ENCODE measurements around the gene HLA-DOA.

The HLA-DOA gene

DNA sequence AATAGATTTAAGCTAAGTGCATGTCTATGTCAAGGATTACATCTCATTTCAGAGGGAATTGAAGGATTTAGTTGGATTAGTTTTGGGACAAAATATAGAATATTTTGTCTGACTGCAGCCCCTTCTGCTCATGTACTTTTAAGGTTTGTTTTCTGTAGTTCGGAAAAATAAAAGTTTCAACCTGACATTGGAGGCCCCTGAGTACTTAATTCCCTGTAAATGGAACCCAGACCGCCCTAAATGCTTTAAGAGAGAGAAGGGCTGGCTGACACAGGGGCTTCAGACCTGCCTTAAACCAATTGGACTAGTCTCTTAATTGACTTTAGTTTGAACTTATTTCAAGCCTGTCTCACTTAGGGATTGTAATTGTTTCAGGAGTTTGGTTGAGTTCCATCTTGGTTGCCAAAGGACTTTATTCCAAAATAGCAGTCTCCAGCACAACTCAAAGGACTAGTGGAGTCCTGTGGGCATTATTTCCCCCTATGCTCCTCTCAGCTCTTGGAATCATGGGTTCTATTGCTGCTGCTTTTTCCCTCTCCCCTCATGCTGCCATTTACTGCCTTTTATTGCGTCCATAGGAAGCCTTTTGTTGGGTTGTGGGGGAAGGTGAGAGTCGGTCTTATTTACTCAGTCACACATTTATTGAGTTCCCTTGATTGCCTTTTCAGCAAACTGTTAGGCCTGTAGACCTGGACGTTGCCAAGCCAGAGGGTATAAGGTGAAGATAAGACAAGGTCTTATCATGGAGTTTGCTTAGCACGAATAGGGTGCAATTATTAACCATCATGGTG lies 26.5 kb downstream of the HLA-DOA start:
- H3K79me2 ChIP-seq = no peaks in the 10 kb centered on the region
- H3K9ac ChIP-seq = no peak overlapping the region
- H3K9me3 ChIP-seq (ENCODE audit: control insufficient read depth, low read length) = no peaks in the 10 kb centered on the region
- TF ChIP-seq, protein P1, sequence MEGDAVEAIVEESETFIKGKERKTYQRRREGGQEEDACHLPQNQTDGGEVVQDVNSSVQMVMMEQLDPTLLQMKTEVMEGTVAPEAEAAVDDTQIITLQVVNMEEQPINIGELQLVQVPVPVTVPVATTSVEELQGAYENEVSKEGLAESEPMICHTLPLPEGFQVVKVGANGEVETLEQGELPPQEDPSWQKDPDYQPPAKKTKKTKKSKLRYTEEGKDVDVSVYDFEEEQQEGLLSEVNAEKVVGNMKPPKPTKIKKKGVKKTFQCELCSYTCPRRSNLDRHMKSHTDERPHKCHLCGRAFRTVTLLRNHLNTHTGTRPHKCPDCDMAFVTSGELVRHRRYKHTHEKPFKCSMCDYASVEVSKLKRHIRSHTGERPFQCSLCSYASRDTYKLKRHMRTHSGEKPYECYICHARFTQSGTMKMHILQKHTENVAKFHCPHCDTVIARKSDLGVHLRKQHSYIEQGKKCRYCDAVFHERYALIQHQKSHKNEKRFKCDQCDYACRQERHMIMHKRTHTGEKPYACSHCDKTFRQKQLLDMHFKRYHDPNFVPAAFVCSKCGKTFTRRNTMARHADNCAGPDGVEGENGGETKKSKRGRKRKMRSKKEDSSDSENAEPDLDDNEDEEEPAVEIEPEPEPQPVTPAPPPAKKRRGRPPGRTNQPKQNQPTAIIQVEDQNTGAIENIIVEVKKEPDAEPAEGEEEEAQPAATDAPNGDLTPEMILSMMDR (IDR thresholded peaks at IDR 0.05) = no peak
- no peak overlapping the region for H3K4me3 ChIP-seq (ENCODE audit: low read depth, low read length)
- H3K27me3 ChIP-seq (ENCODE audit: control insufficient read depth, insufficient read depth, low read length) = no peaks in the 10 kb centered on the region
- peaks cover 2% of the 10 kb centered on the region for H3K36me3 ChIP-seq (ENCODE audit: control insufficient read depth, insufficient read depth, low read length)
- H3K27ac ChIP-seq = no peak overlapping the region
- no peak overlapping the region for H3K4me2 ChIP-seq (ENCODE audit: low read length)
- H2AFZ ChIP-seq = no peak overlapping the region
- no peaks in the 10 kb centered on the region for H3K4me1 ChIP-seq

DNA sequence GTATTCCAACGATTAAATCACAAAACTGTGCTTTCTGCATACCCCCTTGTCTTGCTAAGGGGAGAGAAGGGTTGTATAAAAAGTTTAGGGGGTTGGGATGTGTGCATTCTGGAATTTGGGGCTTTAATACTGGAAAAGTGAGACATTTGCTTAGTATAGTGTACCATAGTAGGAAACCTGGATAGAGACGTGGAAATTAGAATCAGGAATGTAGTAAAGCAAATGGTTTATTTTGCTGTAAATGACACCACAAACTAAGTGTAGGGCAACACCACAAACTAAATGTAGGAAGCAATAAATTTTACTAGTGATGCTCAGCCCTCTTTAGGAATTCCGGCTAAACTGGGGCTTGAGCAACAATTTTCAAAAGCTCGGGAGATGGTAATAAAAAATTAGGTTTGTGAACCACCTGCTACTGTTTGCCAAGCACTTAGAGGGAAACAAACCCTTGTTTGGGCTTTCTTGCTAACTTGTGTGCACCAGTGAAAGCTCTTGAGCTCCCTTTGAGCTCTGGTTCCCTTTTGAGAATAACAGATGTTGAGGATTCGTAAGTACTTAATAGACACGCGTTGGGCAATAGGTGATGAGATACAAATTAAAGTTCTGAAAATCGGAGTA lies 27.2 kb downstream of the HLA-DOA start:
- peaks cover 3% of the 10 kb centered on the region for H3K4me1 ChIP-seq
- H3K27me3 ChIP-seq (ENCODE audit: control insufficient read depth, insufficient read depth, low read length) = no peaks in the 10 kb centered on the region
- H3K9me3 ChIP-seq (ENCODE audit: control insufficient read depth, low read length) = no peaks in the 10 kb centered on the region
- no peak overlapping the region for H3K9ac ChIP-seq
- H3K4me3 ChIP-seq (ENCODE audit: low read depth, low read length) = no peak overlapping the region
- no peak overlapping the region for H3K27ac ChIP-seq
- no peak overlapping the region for H3K4me2 ChIP-seq (ENCODE audit: low read length)
- H3K36me3 ChIP-seq (ENCODE audit: control insufficient read depth, insufficient read depth, low read length) = peaks cover 2% of the 10 kb centered on the region
- TF ChIP-seq, protein P1 (IDR thresholded peaks at IDR 0.05) = no peak
- no peak overlapping the region for H2AFZ ChIP-seq
- peaks cover 2% of the 10 kb centered on the region for H3K79me2 ChIP-seq

DNA sequence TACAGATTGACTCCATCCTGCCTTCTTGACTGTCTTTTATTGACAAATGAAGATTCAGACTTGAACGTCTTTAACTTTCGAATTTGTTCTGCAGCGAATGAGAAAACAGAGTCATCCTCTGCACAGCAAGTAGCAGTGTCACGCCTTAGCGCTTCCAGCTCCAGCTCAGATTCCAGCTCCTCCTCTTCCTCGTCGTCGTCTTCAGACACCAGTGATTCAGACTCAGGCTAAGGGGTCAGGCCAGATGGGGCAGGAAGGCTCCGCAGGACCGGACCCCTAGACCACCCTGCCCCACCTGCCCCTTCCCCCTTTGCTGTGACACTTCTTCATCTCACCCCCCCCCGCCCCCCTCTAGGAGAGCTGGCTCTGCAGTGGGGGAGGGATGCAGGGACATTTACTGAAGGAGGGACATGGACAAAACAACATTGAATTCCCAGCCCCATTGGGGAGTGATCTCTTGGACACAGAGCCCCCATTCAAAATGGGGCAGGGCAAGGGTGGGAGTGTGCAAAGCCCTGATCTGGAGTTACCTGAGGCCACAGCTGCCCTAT lies 28.8 kb downstream of the HLA-DOA start:
- H3K27ac ChIP-seq = no peak overlapping the region
- H3K27me3 ChIP-seq (ENCODE audit: control insufficient read depth, insufficient read depth, low read length) = no peaks in the 10 kb centered on the region
- H3K4me1 ChIP-seq = peaks cover 8% of the 10 kb centered on the region
- no peak overlapping the region for H3K9ac ChIP-seq
- TF ChIP-seq, protein P1 (IDR thresholded peaks at IDR 0.05) = no peak
- peaks cover 9% of the 10 kb centered on the region for H3K79me2 ChIP-seq
- peaks cover 2% of the 10 kb centered on the region for H3K36me3 ChIP-seq (ENCODE audit: control insufficient read depth, insufficient read depth, low read length)
- no peaks in the 10 kb centered on the region for H3K9me3 ChIP-seq (ENCODE audit: control insufficient read depth, low read length)
- H3K4me3 ChIP-seq (ENCODE audit: low read depth, low read length) = no peak overlapping the region
- H3K4me2 ChIP-seq (ENCODE audit: low read length) = no peak overlapping the region
- H2AFZ ChIP-seq = no peak overlapping the region

DNA sequence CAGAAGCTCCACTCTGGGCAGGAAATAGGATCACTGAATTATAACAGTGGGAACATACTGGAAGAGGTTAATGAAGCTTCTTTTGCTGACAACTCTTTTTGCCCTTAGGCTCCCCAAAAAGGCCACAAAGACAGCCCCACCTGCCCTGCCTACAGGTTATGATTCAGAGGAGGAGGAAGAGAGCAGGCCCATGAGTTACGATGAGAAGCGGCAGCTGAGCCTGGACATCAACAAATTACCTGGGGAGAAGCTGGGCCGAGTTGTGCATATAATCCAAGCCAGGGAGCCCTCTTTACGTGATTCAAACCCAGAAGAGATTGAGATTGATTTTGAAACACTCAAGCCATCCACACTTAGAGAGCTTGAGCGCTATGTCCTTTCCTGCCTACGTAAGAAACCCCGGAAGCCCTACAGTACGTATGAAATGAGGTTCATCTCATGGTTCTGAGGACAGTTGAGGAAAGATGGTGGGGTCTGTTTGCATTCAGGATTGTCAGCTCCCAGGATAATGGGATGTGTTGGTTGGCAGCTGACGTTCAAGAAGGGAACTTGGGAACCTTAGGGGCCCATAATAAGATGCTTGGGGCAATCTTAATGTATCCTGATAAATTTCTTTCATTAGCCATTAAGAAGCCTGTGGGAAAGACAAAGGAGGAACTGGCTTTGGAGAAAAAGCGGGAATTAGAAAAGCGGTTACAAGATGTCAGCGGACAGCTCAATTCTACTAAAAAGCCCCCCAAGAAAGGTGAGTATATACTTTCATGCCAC lies 29.5 kb downstream of the HLA-DOA start:
- Histone ChIP-seq H3K27ac (no peak overlapping the region), H3K4me2 (ENCODE audit: low read length) (no peak overlapping the region), H3K9ac (no peak overlapping the region), H3K36me3 (ENCODE audit: control insufficient read depth, insufficient read depth, low read length) (peaks cover 2% of the 10 kb centered on the region), H3K4me3 (ENCODE audit: low read depth, low read length) (no peak overlapping the region), H3K9me3 (ENCODE audit: control insufficient read depth, low read length) (no peaks in the 10 kb centered on the region), H3K4me1 (peaks cover 11% of the 10 kb centered on the region), H3K27me3 (ENCODE audit: control insufficient read depth, insufficient read depth, low read length) (no peaks in the 10 kb centered on the region), H3K79me2 (peaks cover 10% of the 10 kb centered on the region), H2AFZ (no peak overlapping the region)
- TF ChIP-seq, protein P1 (IDR thresholded peaks at IDR 0.05) = no peak

Measured in parathyroid adenoma (tissue), 2 donors.